GM23248 (cell line): ENCODE measurements around the gene IFT88. TPM values are rescaled to one million over a fixed set of nuclear protein-coding genes. Genes with fewer than 3 reads are reported as not detected.
A peak's percentile ranks its signal among the peaks of the same experiment; 100 is the strongest.

Source experiments
- DNase-seq: peaks from one replicate; pipeline ENCODE4 v3.0.0-alpha.2; 2015
- H2AFZ ChIP-seq: fragments of 200-600 bp; sonication (generic); 2 replicates; pipeline ENCODE4 v1.6.1; 2016; ENCODE audit warnings: antibody characterized with exemption
- H3F3A ChIP-seq: fragments of 200-600 bp; sonication (generic); 2 replicates; pipeline ENCODE4 v1.6.1; 2016; ENCODE audit warnings: mild to moderate bottlenecking, antibody characterized with exemption, mixed run types; ENCODE audit not compliant: insufficient read depth
- H3K27ac ChIP-seq: fragments of 200-600 bp; sonication (generic); 2 replicates; pipeline ENCODE4 v1.5.1; 2016; ENCODE audit warnings: mild to moderate bottlenecking
- H3K27me3 ChIP-seq: fragments of 200-600 bp; sonication (generic); replicated peaks from 2 replicates; pipeline ENCODE4 v1.6.1; 2016; ENCODE audit warnings: mild to moderate bottlenecking; ENCODE audit not compliant: insufficient read depth
- H3K36me3 ChIP-seq: fragments of 200-600 bp; sonication (generic); 2 replicates; pipeline ENCODE4 v1.6.1; 2016; ENCODE audit warnings: low read depth, mild to moderate bottlenecking
- H3K4me1 ChIP-seq: fragments of 200-600 bp; sonication (generic); 2 replicates; pipeline ENCODE4 v1.6.1; 2016; ENCODE audit warnings: mild to moderate bottlenecking; ENCODE audit not compliant: insufficient read depth
- H3K4me2 ChIP-seq: fragments of 200-600 bp; sonication (generic); one replicate; pipeline ENCODE4 v1.6.1; 2016; ENCODE audit warnings: mild to moderate bottlenecking; ENCODE audit not compliant: unreplicated experiment
- H3K4me3 ChIP-seq: fragments of 200-600 bp; sonication (generic); 2 replicates; pipeline ENCODE4 v1.5.1; 2016; ENCODE audit warnings: mild to moderate bottlenecking
- H3K79me2 ChIP-seq: fragments of 200-600 bp; sonication (generic); 2 replicates; pipeline ENCODE4 v1.6.1; 2016; ENCODE audit warnings: mild to moderate bottlenecking; ENCODE audit not compliant: insufficient read depth
- H3K9ac ChIP-seq: fragments of 200-600 bp; sonication (generic); 2 replicates; pipeline ENCODE4 v1.6.1; 2016; ENCODE audit warnings: mild to moderate bottlenecking
- H3K9me2 ChIP-seq: fragments of 200-600 bp; sonication (generic); 2 replicates; pipeline ENCODE4 v1.6.1; 2016; ENCODE audit warnings: mixed run types, mild to moderate bottlenecking, moderate library complexity; ENCODE audit not compliant: insufficient read depth
- H3K9me3 ChIP-seq: fragments of 200-600 bp; sonication (generic); one replicate; pipeline ENCODE4 v1.6.1; 2017; ENCODE audit warnings: low read depth
- H4K20me1 ChIP-seq: fragments of 200-600 bp; sonication (generic); 2 replicates; pipeline ENCODE4 v1.6.0; 2016; ENCODE audit not compliant: insufficient read depth
- EZH2 ChIP-seq: fragments of 200-600 bp; sonication (generic); IDR thresholded peaks from 2 replicates; pipeline ENCODE4 v1.6.1; 2018; ENCODE audit warnings: antibody characterized with exemption, mild to moderate bottlenecking; ENCODE audit not compliant: insufficient read depth, poor library complexity, severe bottlenecking
- EZH2phosphoT487 ChIP-seq: fragments of 200-600 bp; sonication (generic); IDR thresholded peaks from 2 replicates; pipeline ENCODE4 v1.6.1; 2018; ENCODE audit warnings: antibody characterized with exemption, moderate library complexity, mild to moderate bottlenecking, low read depth; ENCODE audit not compliant: insufficient read depth
- WGBS, 2 experiments: methylation state at CpG; one replicate each; pipeline ENCODE4 v1.1.6; 2015 to 2017; ENCODE audit warnings: low lambda C conversion rate in 2 of 2, low coverage in 1 of 2; ENCODE audit errors: missing lambda C conversion rate in 2 of 2; 5-methylcytosine and 5-hydroxymethylcytosine counted together
- in situ Hi-C: fragments of 300-500 bp; cut with MboI; formaldehyde crosslinking; loops from 2 replicates; pipeline ENCODE4 v1.15.0; 2020
- polyA plus RNA-seq: library from polyadenylated mRNA; unstranded; fragments of >200 nt; fragmentation: Nextera tagmentation; extraction: Ambion mirVana; gene quantifications from 2 replicates; pipeline ENCODE4 v1.2.1, GENCODE V29; 2016
- total RNA-seq: library from RNA; depleted of rRNA; stranded (reverse); fragments of >200 nt; shearing (Covaris generic); gene quantifications from 2 replicates; pipeline ENCODE4 v1.2.3, GENCODE V29; 2014

Gene IFT88
- total and polyA plus RNA-seq, 2 experiments from 2014 or later = 10.3 to 11.4 TPM

DNA sequence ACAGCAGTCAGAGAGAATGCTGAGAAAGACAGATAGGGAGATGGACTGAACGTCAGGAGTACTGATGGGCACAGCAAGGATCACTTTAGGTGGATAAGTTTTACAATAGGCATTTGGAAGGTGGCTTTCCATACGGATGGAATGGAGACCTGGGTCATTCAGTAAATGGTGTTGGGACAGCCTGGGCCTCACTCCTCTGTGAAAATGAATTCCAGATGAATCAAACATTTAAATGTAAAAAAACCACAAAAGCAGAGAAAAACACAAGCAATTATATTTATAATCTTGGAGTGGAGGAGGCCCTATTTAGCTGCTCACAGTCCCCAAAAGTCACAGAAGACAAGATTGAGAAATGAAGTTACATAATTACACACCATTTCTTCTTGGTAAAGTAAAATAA lies 141.3 kb downstream of the IFT88 start:
- H3K9me2 ChIP-seq = no peaks in the 10 kb centered on the region
- no peaks in the 10 kb centered on the region for H3K36me3 ChIP-seq
- no peak overlapping the region for H3K4me3 ChIP-seq
- peaks cover 20% of the 10 kb centered on the region for H3F3A ChIP-seq
- no peaks in the 10 kb centered on the region for H3K79me2 ChIP-seq
- no peaks in the 10 kb centered on the region for H3K9me3 ChIP-seq
- peak overlapping the region; percentile 57; the same call in 1 of the 2 replicates for H3K27ac ChIP-seq
- H3K9ac ChIP-seq = peak overlapping the region; percentile 31
- no peaks in the 10 kb centered on the region for H4K20me1 ChIP-seq
- DNase-seq = peak; percentile 28
- TF ChIP-seq EZH2 = no peak
- TF ChIP-seq EZH2phosphoT487 = no peak
- peak overlapping the region; percentile 41 for H3K4me2 ChIP-seq
- H3K27me3 ChIP-seq = no peaks in the 10 kb centered on the region
- H3K4me1 ChIP-seq = peaks cover 26% of the 10 kb centered on the region
- in situ Hi-C loops = no loop called here
- 16 to 24% methylated on average over 2 of the region's 2 CpGs for WGBS, 2 experiments
- H2AFZ ChIP-seq = no peak overlapping the region

GRCh38 chr13:20709369-20709768 lies 142.4 kb downstream of the IFT88 start:
- no peaks in the 10 kb centered on the region for H3K27me3 ChIP-seq
- H3K4me1 ChIP-seq = peaks cover 38% of the 10 kb centered on the region
- H3K9ac ChIP-seq = peak overlapping the region; percentile 46
- in situ Hi-C loops = no loop called here
- H3K4me2 ChIP-seq = peak overlapping the region; percentile 4
- H3K4me3 ChIP-seq = no peak overlapping the region
- H4K20me1 ChIP-seq = no peaks in the 10 kb centered on the region
- 43 to 46% methylated on average over 8 of the region's 8 CpGs for WGBS, 2 experiments
- TF ChIP-seq EZH2phosphoT487 (no peak), EZH2 (no peak)
- H3K27ac ChIP-seq = peak overlapping the region; percentile 57
- no peaks in the 10 kb centered on the region for H3K9me2 ChIP-seq
- H2AFZ ChIP-seq = peak overlapping the region; percentile 40; the same call in 1 of the 2 replicates
- no peaks in the 10 kb centered on the region for H3K36me3 ChIP-seq
- no peak for DNase-seq
- peaks cover 30% of the 10 kb centered on the region for H3F3A ChIP-seq
- no peaks in the 10 kb centered on the region for H3K79me2 ChIP-seq
- no peaks in the 10 kb centered on the region for H3K9me3 ChIP-seq

GRCh38 chr13:20709782-20710181 lies 142.8 kb downstream of the IFT88 start:
- H3K4me3 ChIP-seq = no peak overlapping the region
- 5 to 12% methylated on average over 4 of the region's 4 CpGs for WGBS, 2 experiments
- peak; percentile 30 for DNase-seq
- H3K27ac ChIP-seq = peak overlapping the region; percentile 57
- H3K9me2 ChIP-seq = no peaks in the 10 kb centered on the region
- in situ Hi-C loops = no loop called here
- TF ChIP-seq EZH2 (no peak), EZH2phosphoT487 (no peak)
- peaks cover 33% of the 10 kb centered on the region for H3F3A ChIP-seq
- no peaks in the 10 kb centered on the region for H3K79me2 ChIP-seq
- H3K9ac ChIP-seq = peak overlapping the region; percentile 46; the same call in 1 of the 2 replicates
- H2AFZ ChIP-seq = peak overlapping the region; percentile 40
- H4K20me1 ChIP-seq = no peaks in the 10 kb centered on the region
- no peaks in the 10 kb centered on the region for H3K9me3 ChIP-seq
- no peaks in the 10 kb centered on the region for H3K27me3 ChIP-seq
- H3K36me3 ChIP-seq = no peaks in the 10 kb centered on the region
- peaks cover 42% of the 10 kb centered on the region for H3K4me1 ChIP-seq
- H3K4me2 ChIP-seq = peak overlapping the region; percentile 4

DNA sequence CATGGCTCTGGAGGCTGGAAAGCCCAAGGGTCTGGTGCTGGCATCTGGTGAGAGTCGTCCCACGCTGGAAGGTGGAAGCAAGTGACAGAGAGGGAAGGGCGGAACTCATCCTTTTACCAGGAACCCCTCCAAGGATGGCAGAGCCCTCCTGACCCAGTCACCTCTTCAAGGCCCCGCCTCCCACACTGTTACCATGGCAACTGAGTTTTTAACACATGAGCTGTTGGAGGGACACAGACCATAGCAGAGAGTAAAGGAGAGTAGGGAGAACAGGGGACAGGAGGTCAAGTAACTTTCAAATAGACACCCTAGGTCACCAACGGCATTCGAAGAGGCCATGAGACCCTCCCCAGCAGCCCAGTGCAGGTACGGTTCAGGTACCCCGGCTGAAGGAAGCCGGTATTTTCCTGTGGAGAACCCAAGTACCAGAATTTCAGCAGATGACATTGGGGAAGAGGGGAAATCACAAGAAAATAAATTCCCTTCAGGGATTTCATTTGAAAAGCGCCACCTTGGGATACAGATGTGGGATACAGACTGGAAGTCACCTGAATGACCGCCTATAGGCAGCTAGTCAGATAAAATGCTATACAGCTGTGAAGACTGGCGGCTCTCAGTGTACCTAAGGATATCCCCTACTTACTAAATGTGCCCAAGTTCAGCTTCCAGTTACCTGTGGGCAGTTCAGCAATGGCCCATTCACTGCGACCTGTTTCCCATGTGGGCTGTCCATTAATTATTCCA lies 144.5 kb downstream of the IFT88 start:
- 67 to 68% methylated on average over 13 of the region's 13 CpGs for WGBS, 2 experiments
- in situ Hi-C loops = no loop called here
- H3K27ac ChIP-seq = no peak overlapping the region

More for the DNA sequence above, 144.5 kb downstream of the IFT88 start:
- no peaks in the 10 kb centered on the region for H3K27me3 ChIP-seq
- no peaks in the 10 kb centered on the region for H3K9me3 ChIP-seq
- H4K20me1 ChIP-seq = no peaks in the 10 kb centered on the region
- no peaks in the 10 kb centered on the region for H3K36me3 ChIP-seq
- DNase-seq = peak; percentile 53
- H3K9ac ChIP-seq = no peak overlapping the region
- H3K4me3 ChIP-seq = no peak overlapping the region
- no peak overlapping the region for H2AFZ ChIP-seq
- H3F3A ChIP-seq = peaks cover 39% of the 10 kb centered on the region
- TF ChIP-seq EZH2 (no peak), EZH2phosphoT487 (no peak)
- H3K79me2 ChIP-seq = no peaks in the 10 kb centered on the region
- no peaks in the 10 kb centered on the region for H3K9me2 ChIP-seq
- peaks cover 48% of the 10 kb centered on the region for H3K4me1 ChIP-seq
- H3K4me2 ChIP-seq = no peak overlapping the region
